Omental fat pad (tissue), 4 donors: ENCODE data around the gene UMODL1. TPM values are rescaled to one million over a fixed set of nuclear protein-coding genes. Genes with fewer than 3 reads are reported as not detected.

Experiments
- ATAC-seq: fragments of 150-250 bp; one replicate; pipeline ENCODE4 v1.9.1; 2016; ENCODE audit warnings: mild to moderate bottlenecking, moderate library complexity; ENCODE audit not compliant: low FRiP score
- DNase-seq: peaks from one replicate; pipeline ENCODE4 v3.0.0-alpha.2; 2019; ENCODE audit warnings: low spot score
- CTCF ChIP-seq, 3 donors: fragments of 450-650 bp; IDR thresholded peaks; one replicate each; pipeline ENCODE4 v1.5.1; 2016 to 2017; ENCODE audit warnings: antibody characterized with exemption in 3 of 3, mild to moderate bottlenecking in 3 of 3, moderate library complexity in 2 of 3
- total RNA-seq, 4 donors: library from RNA; depleted of rRNA; stranded (reverse); fragments of >200 nt; gene quantifications; one replicate each; pipeline ENCODE4 v1.1.0, GENCODE V29; 2016

The UMODL1 gene
- total RNA-seq, 4 donors from 2014 or later, result not detected

DNA sequence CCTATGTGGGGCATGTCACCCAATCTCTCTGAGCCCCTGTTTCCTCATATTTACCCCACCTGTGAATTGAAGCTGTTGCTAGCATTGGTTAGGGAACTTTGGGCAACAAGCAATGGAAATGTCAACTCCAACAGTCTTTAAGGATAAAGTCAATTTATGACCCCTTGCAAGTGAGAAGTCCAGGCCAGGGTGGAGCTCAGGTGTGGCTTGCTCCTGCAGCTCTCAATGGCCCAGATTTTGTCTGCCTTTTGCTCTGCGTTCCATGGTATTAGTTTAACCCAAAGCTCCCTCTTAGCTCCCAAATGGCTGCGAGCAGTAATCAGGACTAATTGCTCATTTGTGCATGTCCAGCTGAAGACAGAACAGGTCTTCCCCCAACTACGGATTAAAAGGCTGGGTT, 77.5 kb downstream of the UMODL1 start:
- TF ChIP-seq CTCF (IDR thresholded peaks at IDR 0.05), result no peak
- no peak for DNase-seq
- no peak for ATAC-seq

- peak; percentile 16 for DNase-seq
Observed at GRCh38 chr21:42149656-42150473, 78.7 kb downstream of the UMODL1 start.

DNA sequence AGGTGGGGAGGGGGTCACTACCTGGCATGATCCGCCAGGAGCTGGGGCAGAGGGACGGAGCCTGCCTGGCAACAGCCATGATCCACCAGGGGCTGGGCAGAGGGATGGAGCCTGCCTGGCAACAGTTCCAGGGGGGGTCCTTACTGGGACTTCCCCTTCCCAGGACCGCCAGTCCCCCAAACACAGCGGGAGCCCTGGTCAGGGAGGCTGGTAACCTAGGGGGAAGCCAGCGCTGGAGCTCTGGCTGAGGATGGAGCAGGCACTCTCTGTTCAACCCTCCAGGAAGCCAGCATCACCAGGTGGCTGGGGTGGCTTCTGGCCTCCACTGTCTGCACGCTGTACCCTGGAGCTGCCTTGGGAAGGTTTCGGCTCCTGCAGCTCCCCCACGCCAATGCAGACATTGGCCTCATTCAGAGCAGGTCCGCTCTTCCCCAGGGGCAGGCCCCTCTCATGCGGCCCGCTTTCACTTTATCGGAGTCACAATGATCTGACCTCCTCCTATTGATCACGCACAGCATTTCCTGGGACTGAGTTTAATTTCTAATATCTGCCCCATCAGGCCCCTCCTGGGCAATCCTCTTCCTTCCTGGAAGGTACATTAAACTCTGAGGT, 79.5 kb downstream of the UMODL1 start:
- no peak for ATAC-seq
- no peak for DNase-seq
- no peak for TF ChIP-seq CTCF (IDR thresholded peaks at IDR 0.05)

More at GRCh38 chr21:42149656-42150473, 78.7 kb downstream of the UMODL1 start:
- ATAC-seq, result no peak
- TF ChIP-seq CTCF (IDR thresholded peaks at IDR 0.05), result no peak

GRCh38 chr21:42151148-42151947, 80.2 kb downstream of the UMODL1 start:
- ATAC-seq (no peak), DNase-seq (no peak)
- no peak for TF ChIP-seq CTCF (IDR thresholded peaks at IDR 0.05)

- no peak for ATAC-seq
- DNase-seq, result no peak
- no peak for TF ChIP-seq CTCF (IDR thresholded peaks at IDR 0.05)
Observed at GRCh38 chr21:42151948-42152220, 80.8 kb downstream of the UMODL1 start.

DNA sequence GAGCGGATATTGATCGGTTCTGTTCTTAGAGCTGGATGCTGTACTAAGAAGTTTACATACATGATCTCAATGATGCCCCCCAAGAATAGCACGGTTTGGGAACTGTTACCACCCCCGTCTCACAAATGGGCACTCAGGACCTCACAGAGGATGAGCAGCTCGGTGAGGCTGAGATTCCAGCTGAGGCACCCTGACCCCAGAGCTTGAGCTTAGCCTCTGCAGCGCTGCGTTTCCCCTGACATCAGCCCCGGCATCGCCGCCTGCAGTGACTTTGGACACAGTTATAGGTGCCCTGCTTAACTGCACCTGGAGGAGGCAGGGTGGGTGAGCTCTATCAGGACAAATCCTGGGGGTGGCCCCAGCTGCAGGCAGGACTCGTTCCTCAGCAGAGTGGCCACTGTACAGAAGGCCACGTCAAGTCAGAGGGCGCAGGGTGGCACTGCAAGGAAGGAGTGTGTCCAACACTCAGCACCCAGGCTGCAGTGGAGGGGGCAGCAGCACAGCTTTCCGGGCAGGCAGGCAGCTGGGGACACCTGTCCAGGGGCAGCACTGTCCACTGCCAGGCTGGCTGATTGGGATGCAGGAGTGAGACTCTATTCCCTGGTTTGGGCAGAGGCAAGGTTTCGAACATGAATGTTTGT, 82.0 kb downstream of the UMODL1 start:
- no peak for TF ChIP-seq CTCF (IDR thresholded peaks at IDR 0.05)
- ATAC-seq (no peak), DNase-seq (no peak)
